Hindlimb muscle (tissue), 1 donor: ENCODE measurements around the gene NR2C2. TPM values are rescaled to one million over a fixed set of nuclear protein-coding genes. Genes with fewer than 3 reads are reported as not detected.

Experiments used
- DNase-seq: peaks from one replicate; pipeline ENCODE4 v3.0.0-alpha.2; 2013
- polyA plus RNA-seq: library from polyadenylated mRNA; unstranded; fragments of 120-200 nt; gene quantifications from one replicate; pipeline ENCODE4 v1.2.1, GENCODE V29; 2013; ENCODE audit not compliant: insufficient read length

NR2C2 gene
- polyA plus RNA-seq, 1 donor, result 37.2 TPM

DNA sequence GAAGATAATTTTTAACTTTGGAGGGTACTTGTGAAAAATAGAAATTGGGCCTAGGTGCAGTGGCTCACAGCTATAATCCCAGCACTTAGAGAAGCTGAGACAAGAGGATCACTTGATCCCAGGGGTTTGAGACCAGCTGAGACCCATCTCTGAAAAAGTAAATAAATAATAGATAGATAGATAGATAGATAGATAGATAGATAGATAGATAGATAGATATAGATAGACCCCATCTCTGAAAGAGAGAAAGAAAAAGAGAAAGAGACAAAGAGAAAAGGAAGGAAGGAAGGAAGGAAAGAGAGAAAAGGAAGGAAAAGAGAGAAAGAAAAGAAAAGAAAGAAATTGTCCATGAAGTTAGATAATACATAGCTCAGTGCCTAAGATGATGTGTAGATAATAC, 82.2 kb downstream of the NR2C2 start:
- no peak for DNase-seq

DNA sequence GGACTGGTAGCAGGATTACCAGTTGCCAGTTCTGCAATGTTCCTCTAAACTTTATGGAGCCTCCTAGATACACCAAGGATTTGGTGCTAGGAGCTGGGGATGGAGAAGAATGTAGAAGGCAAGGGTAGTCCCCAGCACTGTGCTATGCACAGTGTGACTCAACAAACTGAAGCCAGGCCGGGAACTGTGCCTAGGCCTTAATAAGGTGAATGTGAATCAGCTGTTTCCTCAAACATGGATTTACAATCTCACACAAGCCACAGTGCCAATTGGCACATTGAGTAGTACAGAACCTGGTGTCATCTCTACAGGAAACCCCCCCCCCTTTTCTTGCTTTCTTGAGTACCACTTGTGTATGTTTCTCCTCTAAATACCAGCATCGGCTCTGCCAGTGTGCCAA, 85.3 kb downstream of the NR2C2 start:
- no peak for DNase-seq

DNA sequence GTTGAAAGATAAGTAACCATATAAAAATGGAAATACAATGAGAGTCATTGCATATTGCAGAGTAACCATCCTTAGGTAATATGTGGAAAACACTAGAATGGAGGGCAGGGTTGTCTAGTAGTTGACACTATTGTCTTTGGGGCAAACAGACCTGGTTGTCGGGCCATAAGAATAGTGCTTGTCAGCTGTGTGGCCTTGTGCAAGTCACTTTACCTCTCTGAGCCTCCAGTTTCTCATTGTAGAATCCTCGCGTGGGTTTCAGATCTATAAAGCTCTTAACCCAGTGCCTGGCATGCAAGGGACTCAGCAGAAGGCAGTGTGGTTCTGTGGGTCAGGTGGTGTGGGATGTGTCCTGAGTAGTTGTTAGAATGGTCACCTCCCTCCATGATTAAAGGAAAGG, 85.7 kb downstream of the NR2C2 start:
- no peak for DNase-seq

DNA sequence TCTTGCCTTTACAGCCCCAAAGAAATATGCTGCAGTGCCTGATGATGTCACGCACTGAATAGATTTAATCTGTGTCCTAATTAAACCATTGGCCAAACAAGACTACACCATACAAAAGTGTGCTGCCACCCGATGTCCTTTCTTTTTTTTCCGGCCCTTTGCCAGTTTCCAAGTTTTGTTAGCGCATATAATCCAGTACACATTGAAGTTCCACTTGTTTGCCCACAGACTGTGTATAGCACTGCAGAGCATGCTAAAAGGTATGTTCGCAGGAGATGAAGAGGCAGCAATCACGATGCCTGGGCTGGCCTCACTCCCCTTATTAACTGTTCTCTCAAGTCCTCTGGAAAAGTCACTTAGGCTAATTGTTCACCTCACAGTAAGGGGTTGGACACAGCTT, 90.9 kb downstream of the NR2C2 start:
- no peak for DNase-seq

DNA sequence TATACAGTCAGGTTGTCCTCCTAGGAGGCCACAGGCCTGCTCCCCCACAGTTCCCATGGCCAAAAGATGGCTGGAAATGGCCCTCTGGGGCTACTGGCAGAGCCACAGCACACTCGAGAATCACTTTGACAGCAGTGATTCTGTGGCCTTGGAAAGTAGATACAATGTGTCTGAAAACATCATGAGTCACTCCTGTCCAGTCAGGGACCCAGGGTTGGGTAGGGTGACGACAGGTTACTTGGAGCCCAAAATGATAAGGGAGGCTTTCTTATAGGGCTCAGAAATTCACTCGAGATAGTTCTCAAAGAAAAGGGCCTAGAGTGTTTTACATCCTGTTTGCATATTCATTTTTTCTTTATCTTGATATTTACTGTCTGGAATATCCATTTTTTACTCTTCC, 93.5 kb downstream of the NR2C2 start:
- DNase-seq, result no peak

DNA sequence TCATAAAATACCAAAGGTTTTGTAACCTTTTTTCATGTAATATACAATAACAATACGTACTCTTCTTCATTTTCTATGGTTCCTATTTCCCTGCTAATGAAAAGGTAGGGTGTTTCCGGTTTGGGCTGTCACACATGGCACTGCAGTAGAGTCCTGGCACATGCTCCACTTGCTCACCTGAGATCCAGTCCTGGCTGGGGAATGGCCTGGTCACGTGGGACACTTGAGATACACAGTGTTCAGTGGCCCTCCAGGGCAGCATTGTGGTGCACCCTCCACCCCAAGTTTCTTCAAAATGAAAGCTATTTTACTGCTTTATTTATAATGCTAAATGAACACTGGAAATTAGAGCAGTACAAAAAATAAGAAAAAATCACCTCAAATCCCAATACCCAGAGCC, 94.6 kb downstream of the NR2C2 start:
- no peak for DNase-seq

DNA sequence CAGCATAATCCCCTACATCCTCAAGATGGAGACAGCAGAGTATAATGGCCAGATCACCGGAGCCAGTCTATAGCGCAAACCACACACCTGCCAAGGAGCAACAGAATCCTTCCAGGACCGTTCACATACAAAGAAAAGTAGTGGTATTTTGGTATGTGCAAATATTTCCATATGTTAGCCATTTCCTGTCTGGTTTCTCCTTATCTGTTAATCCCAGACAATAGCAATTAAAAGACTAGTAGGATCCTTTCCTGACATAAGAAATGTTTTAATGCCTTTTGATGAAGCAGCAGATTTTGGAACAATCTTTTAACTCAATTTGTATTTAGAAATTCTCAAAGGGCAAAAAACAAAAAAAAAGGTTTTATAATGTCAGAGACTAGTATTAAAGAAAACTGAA, 95.6 kb downstream of the NR2C2 start:
- DNase-seq, result no peak

DNA sequence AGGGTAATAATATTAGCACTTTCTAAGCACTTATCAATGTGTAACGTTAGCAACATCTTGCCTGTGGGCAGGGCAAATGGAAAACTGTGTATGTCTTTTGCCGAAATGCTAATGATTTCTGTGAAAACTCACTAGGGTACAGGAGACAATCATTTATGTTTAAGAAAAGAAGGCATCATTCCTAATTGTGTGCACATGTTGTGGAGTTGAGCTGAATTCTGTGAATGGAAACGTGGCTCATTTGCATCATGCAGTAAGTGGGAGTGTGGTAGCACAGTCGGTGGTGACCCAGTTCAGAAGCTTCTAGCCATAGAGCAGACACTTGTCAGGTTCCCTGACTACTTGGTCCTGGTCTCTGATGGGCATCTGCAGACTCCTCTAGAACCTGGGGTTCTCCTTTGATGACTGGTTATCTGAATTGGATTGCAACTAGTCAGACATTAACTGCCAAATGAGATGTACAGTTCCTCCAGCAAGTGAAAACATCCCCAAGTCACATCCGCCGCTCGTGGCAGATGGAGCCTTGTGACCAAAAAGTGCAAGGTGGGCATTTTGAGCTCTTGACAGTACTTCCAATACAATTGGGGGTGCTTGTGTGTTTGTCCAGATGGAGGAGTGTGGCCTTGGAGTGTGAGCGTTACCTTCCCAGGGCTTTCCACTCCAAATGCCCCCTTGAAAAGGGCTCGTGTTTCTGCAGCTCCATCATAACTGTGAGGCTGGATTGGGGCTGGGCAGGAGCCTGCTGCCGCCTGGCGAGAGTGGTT, 96.2 kb downstream of the NR2C2 start:
- no peak for DNase-seq

DNA sequence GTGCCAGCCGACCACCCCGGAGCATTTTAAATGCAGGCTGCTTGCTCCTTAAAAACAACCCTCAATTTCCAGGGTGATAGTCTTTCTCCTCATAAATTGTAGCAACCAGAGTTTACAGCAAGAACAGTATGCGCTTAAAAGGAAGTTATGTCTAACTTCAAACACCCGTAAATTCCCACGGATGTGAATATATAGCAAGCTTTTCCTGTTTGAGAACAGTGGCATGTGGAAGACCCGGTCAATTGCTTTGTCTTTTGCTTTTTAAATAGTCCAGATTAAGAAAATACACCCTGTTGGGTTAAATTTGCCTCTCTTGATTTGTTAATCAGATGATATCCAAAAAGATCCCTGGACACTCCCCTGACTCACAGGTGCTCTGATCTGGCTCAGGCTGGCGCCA, 96.9 kb downstream of the NR2C2 start:
- no peak for DNase-seq

DNA sequence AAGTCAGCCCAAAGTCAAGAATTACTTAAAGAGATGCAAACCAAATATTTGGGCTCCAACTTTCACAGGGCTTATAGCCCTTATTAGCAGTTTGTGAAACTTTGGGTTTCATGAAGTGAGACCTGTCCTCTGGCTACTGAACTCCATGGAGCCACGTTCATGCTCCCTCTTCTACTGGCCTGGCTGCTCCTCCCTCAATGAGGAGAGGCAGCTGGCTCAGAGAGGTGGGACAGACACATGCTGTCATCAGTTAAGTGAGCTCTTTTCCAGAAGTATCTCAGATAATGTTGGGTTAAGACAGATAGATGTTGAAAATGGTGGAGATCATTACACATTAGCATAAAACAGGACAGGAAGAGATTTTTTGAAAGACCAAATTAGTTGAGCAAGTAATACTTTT, 98.3 kb downstream of the NR2C2 start:
- no peak for DNase-seq

DNA sequence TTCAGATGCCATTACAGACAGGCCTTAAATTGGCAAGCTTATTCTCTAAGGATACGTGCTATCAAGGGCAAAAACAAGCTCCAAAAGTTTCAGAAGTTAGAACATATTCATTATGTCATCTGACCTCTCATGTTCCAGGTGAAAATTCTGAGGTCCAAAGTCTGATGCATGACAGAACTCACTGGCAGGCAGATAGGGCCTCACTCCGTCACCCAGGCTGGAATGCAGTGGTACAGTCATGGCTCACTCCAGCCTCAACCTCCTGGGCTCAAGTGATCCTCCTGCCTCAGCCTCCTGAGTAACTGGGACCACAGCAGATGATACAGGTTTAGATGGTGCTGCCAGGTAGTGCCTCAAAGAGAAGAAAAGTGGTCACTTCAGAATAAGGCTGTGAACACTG, 102.2 kb downstream of the NR2C2 start:
- DNase-seq, result no peak

DNA sequence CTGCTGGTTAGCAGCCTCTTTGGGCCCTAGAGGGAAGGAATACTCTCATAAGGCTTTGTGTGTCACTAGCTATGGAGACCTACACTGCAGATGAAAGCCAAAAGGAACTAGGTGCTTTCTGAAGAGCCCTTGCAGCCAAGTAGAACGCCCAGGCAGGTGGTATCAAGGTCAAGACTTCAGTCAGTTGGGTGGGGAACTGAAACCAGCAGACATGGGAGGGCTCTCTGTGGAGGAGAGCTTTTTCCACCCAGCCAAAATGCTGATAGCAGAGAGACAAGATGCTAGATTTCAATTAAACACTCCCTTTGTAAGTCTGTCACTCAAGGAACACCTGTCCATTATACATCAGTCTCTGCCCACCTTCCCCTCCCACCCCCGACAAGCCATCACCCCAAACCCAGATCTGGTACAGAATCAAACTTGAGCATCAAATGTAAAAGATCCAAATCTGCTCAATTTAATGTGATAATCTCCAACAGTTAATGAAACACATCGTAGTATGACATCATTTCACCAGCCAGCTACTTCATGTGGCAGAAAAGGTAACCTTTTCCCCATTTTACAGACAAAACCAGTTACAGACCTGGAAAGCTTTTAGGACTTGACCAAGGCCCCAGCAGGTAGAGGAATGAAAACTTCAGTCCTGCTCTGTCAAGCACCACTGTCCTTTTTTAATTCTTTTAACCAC, 103.2 kb downstream of the NR2C2 start:
- DNase-seq, result no peak

DNA sequence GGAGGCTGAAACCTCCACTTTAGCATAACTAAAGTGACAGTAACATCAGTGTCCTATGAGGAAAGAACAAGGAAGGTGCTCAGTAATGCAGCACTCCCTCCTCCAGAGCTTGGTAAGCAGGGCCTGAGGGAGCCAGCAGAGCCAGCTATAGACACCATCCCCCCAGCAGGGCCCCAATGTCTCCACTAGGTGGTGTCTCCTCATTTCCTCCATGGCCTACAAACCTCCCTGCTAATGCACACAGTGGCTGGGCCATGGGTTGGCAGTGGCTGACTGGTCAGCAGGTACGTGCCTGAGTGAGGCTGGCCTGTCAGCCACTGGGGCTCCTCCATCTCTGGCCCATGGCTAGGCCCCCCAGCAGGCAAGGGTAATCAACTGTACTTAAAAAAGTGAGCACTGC, 104.1 kb downstream of the NR2C2 start:
- DNase-seq, result no peak

DNA sequence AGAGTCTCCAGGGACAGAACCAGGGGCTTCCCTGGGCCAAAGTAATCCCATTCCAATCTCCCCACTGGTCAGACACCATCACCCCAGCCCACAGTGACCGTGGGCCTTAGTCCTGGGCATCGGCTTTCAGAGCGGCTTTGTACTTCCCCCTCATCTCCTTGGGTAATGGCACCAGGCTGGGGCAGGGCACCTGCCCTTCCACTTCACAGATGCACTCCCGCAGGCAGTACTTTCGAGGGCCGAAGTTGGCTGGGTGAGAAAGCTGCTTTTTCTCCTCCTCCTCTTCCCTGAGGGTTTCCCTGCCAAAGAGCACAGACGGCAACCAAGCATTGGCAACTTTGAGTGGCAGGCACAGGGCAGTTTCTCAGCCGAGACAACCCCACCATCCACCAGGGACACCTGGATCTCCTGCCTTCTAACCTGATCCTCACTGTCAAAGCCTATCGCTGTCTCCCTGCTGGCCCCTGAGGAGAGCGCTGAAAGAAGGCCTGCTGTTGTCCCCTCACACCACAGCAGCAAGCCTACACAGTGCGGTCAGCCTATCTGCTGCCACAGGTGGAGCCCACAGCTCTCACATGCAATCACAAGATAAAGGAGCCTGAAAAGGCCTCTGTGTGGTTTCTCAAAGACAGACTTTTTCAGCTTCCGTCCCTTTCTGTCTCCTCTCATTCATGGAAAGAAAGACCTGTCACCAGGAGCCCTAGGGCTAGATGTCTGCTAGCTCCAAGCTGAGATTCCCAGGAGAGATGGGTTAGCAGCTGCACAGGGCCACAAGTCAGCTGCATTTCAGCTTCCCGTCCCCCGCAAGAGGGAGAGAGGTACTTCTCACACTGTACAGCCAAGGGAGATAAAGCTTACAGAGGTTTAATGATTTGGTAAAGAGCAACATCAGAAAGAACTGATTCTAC, 105.2 kb downstream of the NR2C2 start:
- DNase-seq, result no peak

DNA sequence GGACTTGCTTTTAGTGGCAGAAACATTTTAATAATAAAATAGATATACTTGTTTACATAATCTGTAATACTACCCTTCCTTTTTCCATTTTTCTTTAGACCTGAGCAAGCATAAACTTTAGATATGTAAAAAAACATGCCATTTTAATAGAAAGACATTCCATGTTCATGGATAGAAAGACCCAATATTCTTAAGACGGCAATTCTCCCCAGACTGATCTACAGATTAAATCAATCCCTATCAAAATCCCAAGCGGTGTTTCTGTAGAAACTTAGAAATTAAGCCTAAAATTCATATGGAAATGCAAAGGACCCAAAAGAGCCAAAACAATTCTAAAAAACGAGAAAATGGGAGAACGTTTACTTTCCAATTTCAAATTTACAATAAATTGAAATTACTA, 106.2 kb downstream of the NR2C2 start:
- no peak for DNase-seq

DNA sequence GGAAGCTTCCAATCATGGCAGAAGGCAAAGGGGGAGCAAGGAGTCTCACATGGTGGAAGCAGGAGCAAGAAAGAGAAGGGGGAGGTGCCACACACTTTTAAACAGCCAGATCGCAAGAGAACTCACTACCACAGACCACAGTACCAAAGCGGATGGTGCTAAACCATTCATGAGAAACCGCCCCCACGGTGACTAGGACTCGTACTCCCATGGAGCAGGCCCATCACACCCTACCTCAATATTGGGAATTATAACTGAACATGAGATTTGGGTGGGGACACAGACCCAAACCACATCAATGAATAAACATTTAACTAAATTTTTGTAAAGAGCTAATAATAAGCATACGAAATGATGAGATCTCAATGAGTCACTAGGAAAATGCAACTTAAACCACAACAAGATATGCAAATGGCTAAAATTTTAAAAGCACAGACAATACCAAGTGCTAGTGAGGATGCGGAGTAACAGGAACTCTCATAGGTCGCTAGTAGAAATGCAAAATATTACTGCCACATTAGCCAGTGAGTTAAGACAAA, 107.7 kb downstream of the NR2C2 start:
- no peak for DNase-seq

DNA sequence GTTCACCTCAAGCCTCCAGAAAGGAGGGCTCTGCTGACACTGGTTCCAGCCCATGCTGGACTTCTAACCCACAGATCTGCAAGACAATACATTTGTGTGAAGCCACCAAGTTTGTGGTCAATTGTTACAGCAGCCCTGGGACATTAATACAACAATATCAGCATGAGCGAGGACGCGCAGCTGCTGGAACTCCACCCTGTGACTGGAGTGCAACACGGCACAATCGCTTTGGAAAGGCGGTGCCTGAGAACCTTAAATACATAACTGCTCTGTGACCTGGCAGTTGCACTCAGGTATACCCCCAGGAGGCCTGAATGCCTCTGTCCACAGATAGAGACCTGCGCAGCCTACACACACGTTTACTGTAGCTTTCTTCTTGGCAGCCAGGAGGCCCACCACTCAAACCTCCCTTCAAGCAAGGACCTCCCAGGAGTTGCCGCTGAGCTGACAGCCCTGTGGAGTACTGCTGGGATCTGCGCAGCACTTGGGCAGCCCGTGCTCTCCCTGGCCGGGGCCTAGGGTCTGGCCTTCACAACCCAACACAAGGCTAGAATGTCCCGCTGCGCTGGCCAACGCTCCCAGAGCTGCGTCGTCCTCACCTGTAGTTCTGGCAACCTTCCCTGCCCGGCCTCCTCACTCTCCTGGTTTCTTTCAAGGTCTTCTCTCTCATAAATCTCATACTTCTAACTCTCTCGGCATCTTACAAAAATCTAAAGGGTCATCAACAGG, 109.5 kb downstream of the NR2C2 start:
- DNase-seq, result no peak

DNA sequence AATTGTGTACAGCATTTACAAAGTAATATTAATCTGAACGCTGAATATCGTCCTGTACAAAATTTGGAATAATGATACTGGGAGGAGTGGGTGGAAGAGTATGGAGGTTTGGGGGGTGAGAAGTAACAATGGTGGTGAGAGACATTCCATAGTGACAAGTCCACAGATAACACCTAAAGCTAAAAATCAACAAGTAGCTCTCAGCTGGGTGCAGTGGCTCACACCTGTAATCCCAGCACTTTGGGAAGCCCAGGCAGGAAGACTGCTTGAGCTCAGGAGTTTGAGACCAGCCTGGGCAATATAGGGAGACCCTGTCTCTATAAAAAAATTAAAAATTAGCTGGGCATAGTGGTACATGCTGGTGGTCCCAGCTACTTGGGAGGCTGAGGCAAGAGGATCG, 112.6 kb downstream of the NR2C2 start:
- DNase-seq, result no peak

DNA sequence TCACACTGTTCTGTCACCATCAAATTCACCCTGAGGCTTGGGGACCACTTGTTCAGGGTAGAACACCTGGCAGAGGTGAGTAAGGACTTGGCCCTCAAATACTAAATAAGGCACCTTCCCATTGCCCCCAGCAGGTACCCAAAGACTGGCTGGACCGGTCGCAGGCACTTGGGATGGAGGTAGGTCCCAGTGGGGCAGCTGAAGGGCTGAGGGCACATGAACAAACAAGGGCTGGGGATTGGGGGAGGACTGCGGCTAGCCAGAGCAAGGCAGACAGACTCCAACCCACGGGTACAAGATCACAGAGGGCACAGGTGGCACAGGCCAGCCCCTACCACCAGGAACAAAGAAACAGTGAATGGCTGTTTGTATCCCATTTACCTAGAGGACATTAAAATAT, 115.9 kb downstream of the NR2C2 start:
- DNase-seq, result no peak

DNA sequence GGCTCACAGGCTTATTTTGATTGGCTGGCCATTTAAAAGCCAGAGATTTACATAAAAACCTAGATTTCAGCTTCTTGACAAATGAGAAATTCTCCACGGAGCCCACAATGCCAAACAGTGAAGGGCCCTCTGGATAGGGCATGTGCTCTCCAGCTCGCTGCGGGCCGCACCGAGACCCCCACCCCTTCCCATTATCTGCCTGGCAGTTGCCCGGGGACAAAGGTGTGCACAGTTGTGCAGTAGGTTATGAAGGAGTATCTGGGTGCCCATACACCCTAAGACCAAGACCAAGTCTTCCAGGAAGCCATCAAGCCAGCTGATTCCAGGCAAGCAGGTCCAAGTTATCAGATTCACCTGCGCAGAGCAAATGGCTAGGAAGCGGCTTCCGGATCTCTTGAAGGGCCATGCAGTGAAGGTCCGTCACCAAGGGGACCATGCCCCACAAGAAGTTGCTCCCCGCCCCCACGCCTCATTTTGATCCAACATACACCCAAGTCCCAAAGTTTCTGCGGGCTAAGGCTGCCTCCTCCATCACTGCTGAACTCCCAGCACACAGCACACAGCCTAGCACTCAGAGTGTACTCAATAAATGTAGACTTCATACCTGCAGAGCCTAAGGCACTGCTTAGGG, 116.4 kb downstream of the NR2C2 start:
- no peak for DNase-seq

DNA sequence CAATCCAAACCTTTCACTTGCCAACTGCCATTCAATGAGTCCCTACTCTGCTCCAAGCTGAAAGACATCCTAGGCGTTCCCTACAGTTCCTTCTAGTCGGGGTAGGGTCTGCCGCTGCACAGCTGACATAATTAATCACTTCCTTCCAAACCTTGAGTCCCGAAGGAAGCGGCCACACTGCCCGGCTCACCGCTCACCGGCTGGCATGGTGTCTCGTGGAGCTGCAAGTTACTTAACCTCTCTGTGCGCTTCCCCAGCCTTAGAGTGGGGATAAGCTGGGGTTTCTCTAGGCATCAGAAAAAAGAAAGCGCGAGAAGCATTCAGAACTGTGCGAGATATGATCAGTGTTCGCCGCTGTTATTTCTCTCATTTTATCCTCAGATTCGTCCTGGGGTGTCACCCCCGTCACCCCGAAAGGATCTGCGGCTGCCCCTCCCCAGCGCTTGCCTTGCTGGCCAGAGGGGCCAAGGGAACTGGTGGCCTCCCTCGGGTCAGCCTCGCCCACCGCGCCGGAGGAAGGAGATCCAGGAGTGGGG, 117.0 kb downstream of the NR2C2 start:
- no peak for DNase-seq
